Endothelial cell of umbilical vein (primary cell): ENCODE measurements around the gene FILIP1L. TPM values are rescaled to one million over a fixed set of nuclear protein-coding genes. Genes with fewer than 3 reads are reported as not detected.

Experiments used
- BruUV-seq: library from RNA; stranded (reverse); fragments of 400-500 nt; replicated peaks from 2 replicates; lab custom pipeline; 2021; lab: Mats Ljungman, UMichigan
- CTCF ChIA-PET: fragments of 300-600, 350-600 bp; sonication (Branson Sonifier 250); formaldehyde crosslinking; loops from one replicate; lab custom pipeline; 2021; ENCODE audit warnings: antibody characterized with exemption, inconsistent platforms; lab: Charles Lee
- POLR2A ChIA-PET: fragments of 300-600, 350-600 bp; sonication (Branson Sonifier 250); formaldehyde crosslinking; loops from one replicate; lab custom pipeline; 2021; ENCODE audit warnings: antibody characterized with exemption, inconsistent platforms; lab: Charles Lee
- DNase-seq: peaks from one replicate; pipeline ENCODE4 v3.0.0-alpha.2; 2011; ENCODE audit warnings: low read depth, low spot score
- FAIRE-seq: peaks from 2 replicates; lab custom pipeline; 2011; peaks lifted over from hg19 to GRCh38; lab: Jason Lieb, UNC
- H2AFZ ChIP-seq: 2 replicates; pipeline ENCODE4 v1.6.0; 2012; ENCODE audit warnings: low read depth, low read length, control low read depth, inconsistent platforms
- H3K27ac ChIP-seq: 2 replicates; pipeline ENCODE4 v1.5.1; 2011; ENCODE audit warnings: low read depth, mild to moderate bottlenecking, control low read depth, low read length, moderate library complexity; ENCODE audit not compliant: insufficient read depth
- H3K27me3 ChIP-seq, 2 experiments: 2 replicates each; pipeline versions ENCODE4 v1.6.0 to v1.6.1; 2011; ENCODE audit warnings: low read length in 2 of 2, mixed read lengths in 1 of 2; ENCODE audit not compliant: control insufficient read depth in 2 of 2, insufficient read depth in 2 of 2
- H3K36me3 ChIP-seq, 2 experiments: 2 replicates in 1 of 2; 3 replicates in 1 of 2; pipeline ENCODE4 v1.5.1; 2011; ENCODE audit warnings: low read length in 2 of 2, mild to moderate bottlenecking in 1 of 2, moderate library complexity in 1 of 2; ENCODE audit not compliant: control insufficient read depth in 2 of 2, insufficient read depth in 2 of 2; ENCODE audit errors: extremely low read depth in 1 of 2
- H3K4me1 ChIP-seq: 3 replicates; pipeline ENCODE4 v1.5.1; 2011; ENCODE audit warnings: mild to moderate bottlenecking, low read length; ENCODE audit not compliant: control insufficient read depth, insufficient read depth; ENCODE audit errors: extremely low read depth
- H3K4me2 ChIP-seq: 2 replicates; pipeline ENCODE4 v1.6.1; 2011; ENCODE audit warnings: low read length, control low read depth, mixed read lengths; ENCODE audit not compliant: insufficient read depth
- H3K4me3 ChIP-seq, 3 experiments: fragments of 200-600 bp in 1 of 3; sonication (generic), shearing (Covaris generic) in 1 of 3; replicated peaks in 1 of 3; 2 replicates each; pipeline ENCODE4 v1.5.1; 2011 to 2016; ENCODE audit warnings: control low read depth in 3 of 3, low read length in 3 of 3, mild to moderate bottlenecking in 2 of 3, inconsistent platforms in 1 of 3, low read depth in 1 of 3, moderate library complexity in 1 of 3; ENCODE audit not compliant: insufficient read depth in 1 of 3
- H3K79me2 ChIP-seq: 2 replicates; pipeline ENCODE4 v1.6.0; 2012; ENCODE audit warnings: low read length, inconsistent platforms; ENCODE audit not compliant: control insufficient read depth, insufficient read depth
- H3K9ac ChIP-seq: replicated peaks from 2 replicates; pipeline ENCODE3; 2011; ENCODE audit warnings: low read length, control low read depth; ENCODE audit not compliant: insufficient read depth; ENCODE audit errors: extremely low read depth
- H3K9me1 ChIP-seq: replicated peaks from 3 replicates; pipeline ENCODE4 v1.6.0; 2011; ENCODE audit warnings: mild to moderate bottlenecking, low read length; ENCODE audit not compliant: control insufficient read depth, insufficient read depth; ENCODE audit errors: extremely low read depth
- H3K9me3 ChIP-seq: replicated peaks from 2 replicates; pipeline ENCODE4 v1.5.1; 2012; ENCODE audit warnings: low read length, inconsistent platforms; ENCODE audit not compliant: control insufficient read depth, insufficient read depth
- H4K20me1 ChIP-seq: replicated peaks from 2 replicates; pipeline ENCODE3; 2011; ENCODE audit warnings: mild to moderate bottlenecking, low read length; ENCODE audit not compliant: control insufficient read depth, insufficient read depth; ENCODE audit errors: extremely low read depth
- EZH2 ChIP-seq: IDR thresholded peaks from 2 replicates; pipeline ENCODE4 v1.6.1; 2012; ENCODE audit warnings: borderline replicate concordance, low read depth, mild to moderate bottlenecking, moderate library complexity, low read length, inconsistent platforms; ENCODE audit not compliant: severe bottlenecking
- FOS ChIP-seq: IDR thresholded peaks from 2 replicates; pipeline ENCODE4 v1.6.1; 2011; ENCODE audit warnings: mild to moderate bottlenecking, low read length, moderate library complexity, borderline replicate concordance; ENCODE audit not compliant: insufficient read depth
- GATA2 ChIP-seq: IDR thresholded peaks from 2 replicates; pipeline ENCODE4 v1.7.0; 2011; ENCODE audit warnings: low read depth, mild to moderate bottlenecking, moderate library complexity, mixed read lengths, low read length; ENCODE audit not compliant: insufficient read length, insufficient read depth
- JUN ChIP-seq: IDR thresholded peaks from 2 replicates; pipeline ENCODE4 v1.6.1; 2011; ENCODE audit warnings: borderline replicate concordance, low read depth; ENCODE audit not compliant: insufficient read length, insufficient read depth
- MYC ChIP-seq: IDR thresholded peaks from one replicate; pipeline ENCODE4 v1.6.1; 2011; ENCODE audit warnings: mild to moderate bottlenecking, low read depth, low read length
- POLR2A ChIP-seq: IDR thresholded peaks from 2 replicates; pipeline ENCODE4 v1.6.1; 2012; ENCODE audit warnings: low read depth, mild to moderate bottlenecking, control low read depth, low read length
- POLR2AphosphoS5 ChIP-seq: IDR thresholded peaks from 2 replicates; pipeline ENCODE4 v1.6.1; 2012; ENCODE audit warnings: low read depth, mild to moderate bottlenecking, control low read depth, low read length, moderate library complexity; ENCODE audit not compliant: insufficient read depth
- dilution Hi-C: fragments of 300-500 bp; cut with MboI; formaldehyde crosslinking; loops from one replicate; pipeline ENCODE4 v1.15.0; 2019; ENCODE audit warnings: low sequenced_read_pairs; ENCODE audit not compliant: extremely low pct_ligation_motif_present
- intact Hi-C: fragments of 100-400 bp; cut with micrococcal nuclease; formaldehyde crosslinking; loops from one replicate; pipeline ENCODE4 v1.10.0; 2022
- polyA plus RNA-seq, 4 experiments: library from polyadenylated mRNA; depleted of rRNA in 3 of 4; stranded (reverse) in 3 of 4; unstranded in 1 of 4; fragments of >200 nt; gene quantifications; 2 replicates each; pipeline versions ENCODE4 v1.2.1 to v1.2.3, GENCODE V29; 2011 to 2012; ENCODE audit warnings: missing spikeins in 1 of 4
- total RNA-seq: library from RNA; stranded (reverse); gene quantifications from 2 replicates; pipeline ENCODE4 v1.2.3, GENCODE V29; 2021
- TF ChIP-seq, protein P1 (sequence below), 2 donors: IDR thresholded peaks; 1 replicate in 1 of 2; 2 replicates in 1 of 2; pipeline ENCODE4 v1.5.1; 2011; ENCODE audit warnings: low read length in 2 of 2, mild to moderate bottlenecking in 2 of 2, moderate library complexity in 2 of 2, control low read depth in 1 of 2, inconsistent platforms in 1 of 2, low read depth in 1 of 2; ENCODE audit not compliant: insufficient read depth in 1 of 2; ENCODE audit errors: extremely low read depth in 1 of 2
- TF ChIP-seq, protein P2 (sequence below): IDR thresholded peaks from 2 replicates; pipeline ENCODE4 v1.6.1; 2011; ENCODE audit not compliant: insufficient read depth, insufficient read length

FILIP1L gene
- total and polyA plus RNA-seq, 2 donors (not counting 3 experiments of a cell fraction or from before 2014, with no cell fraction given), result 26.0 to 29.9 TPM

DNA sequence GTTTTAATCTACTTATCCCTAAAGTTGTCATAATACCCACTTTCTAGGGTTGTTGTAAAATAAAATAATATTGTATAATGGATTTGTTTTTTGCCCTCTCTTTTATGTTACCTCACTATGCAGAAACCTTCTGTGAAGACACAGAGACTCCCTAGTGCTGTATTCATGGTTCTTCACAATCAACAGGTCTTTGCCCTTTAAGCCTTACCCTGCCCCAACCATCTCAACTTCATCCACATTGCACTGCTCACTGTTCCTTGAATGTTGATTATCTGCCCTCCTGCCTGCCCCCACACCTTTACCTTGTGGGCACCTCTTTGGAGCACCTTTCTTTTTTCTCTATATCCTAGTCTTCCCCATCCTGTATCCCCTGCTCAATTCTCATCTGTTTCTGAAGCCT lies 275.5 kb downstream of the FILIP1L start:
- CTCF ChIA-PET, result no interaction called here
- DNase-seq, result no peak
- intact Hi-C loops, result no loop called here
- no peak for FAIRE-seq
- no peak overlapping the region for H3K4me2 ChIP-seq
- H3K36me3 ChIP-seq, result no peaks in the 10 kb centered on the region
- no peaks in the 10 kb centered on the region for H3K9me3 ChIP-seq
- dilution Hi-C loops, result no loop called here
- H3K4me3 ChIP-seq, result no peak overlapping the region
- no peak for TF ChIP-seq POLR2AphosphoS5
- TF ChIP-seq JUN, result no peak
- TF ChIP-seq MYC, result no peak
- no peak for TF ChIP-seq POLR2A
- TF ChIP-seq, protein P1, sequence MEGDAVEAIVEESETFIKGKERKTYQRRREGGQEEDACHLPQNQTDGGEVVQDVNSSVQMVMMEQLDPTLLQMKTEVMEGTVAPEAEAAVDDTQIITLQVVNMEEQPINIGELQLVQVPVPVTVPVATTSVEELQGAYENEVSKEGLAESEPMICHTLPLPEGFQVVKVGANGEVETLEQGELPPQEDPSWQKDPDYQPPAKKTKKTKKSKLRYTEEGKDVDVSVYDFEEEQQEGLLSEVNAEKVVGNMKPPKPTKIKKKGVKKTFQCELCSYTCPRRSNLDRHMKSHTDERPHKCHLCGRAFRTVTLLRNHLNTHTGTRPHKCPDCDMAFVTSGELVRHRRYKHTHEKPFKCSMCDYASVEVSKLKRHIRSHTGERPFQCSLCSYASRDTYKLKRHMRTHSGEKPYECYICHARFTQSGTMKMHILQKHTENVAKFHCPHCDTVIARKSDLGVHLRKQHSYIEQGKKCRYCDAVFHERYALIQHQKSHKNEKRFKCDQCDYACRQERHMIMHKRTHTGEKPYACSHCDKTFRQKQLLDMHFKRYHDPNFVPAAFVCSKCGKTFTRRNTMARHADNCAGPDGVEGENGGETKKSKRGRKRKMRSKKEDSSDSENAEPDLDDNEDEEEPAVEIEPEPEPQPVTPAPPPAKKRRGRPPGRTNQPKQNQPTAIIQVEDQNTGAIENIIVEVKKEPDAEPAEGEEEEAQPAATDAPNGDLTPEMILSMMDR (IDR thresholded peaks at IDR 0.05; ENCODE audit: extremely low read depth in 1 of 2, insufficient read depth in 1 of 2, low read depth in 1 of 2, low read length in 2 of 2), result no peak
- no peak for TF ChIP-seq GATA2
- TF ChIP-seq FOS, result no peak
- no peak for TF ChIP-seq EZH2
- TF ChIP-seq, protein P2, sequence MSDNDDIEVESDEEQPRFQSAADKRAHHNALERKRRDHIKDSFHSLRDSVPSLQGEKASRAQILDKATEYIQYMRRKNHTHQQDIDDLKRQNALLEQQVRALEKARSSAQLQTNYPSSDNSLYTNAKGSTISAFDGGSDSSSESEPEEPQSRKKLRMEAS, result no peak
- no peak overlapping the region for H3K27ac ChIP-seq
- H3K27me3 ChIP-seq, result no peaks in the 10 kb centered on the region
- no peaks in the 10 kb centered on the region for H4K20me1 ChIP-seq
- H2AFZ ChIP-seq, result no peak overlapping the region
- peaks cover 30% of the 10 kb centered on the region for H3K79me2 ChIP-seq
- H3K9me1 ChIP-seq, result no peaks in the 10 kb centered on the region
- no peak overlapping the region for H3K9ac ChIP-seq
- POLR2A ChIA-PET, result no interaction called here
- no TSS peak for BruUV-seq
- H3K4me1 ChIP-seq, result peaks cover 21% of the 10 kb centered on the region
